HG02970 (cell line): ENCODE data around the gene CSGALNACT2.
"Not testable (repeated sequence)": the region's sequence is repeated elsewhere in the genome, so short reads cannot be mapped to it uniquely, and the experiment has no call there.

ENCODE experiments used
- ATAC-seq: cut with Tn5 transposase; IDR thresholded peaks from one replicate; pipeline ENCODE4 v1.9.1; 2021; ENCODE audit warnings: mild to moderate bottlenecking, moderate library complexity, moderate number of reproducible peaks; ENCODE audit not compliant: unreplicated experiment, low FRiP score

Gene CSGALNACT2

DNA sequence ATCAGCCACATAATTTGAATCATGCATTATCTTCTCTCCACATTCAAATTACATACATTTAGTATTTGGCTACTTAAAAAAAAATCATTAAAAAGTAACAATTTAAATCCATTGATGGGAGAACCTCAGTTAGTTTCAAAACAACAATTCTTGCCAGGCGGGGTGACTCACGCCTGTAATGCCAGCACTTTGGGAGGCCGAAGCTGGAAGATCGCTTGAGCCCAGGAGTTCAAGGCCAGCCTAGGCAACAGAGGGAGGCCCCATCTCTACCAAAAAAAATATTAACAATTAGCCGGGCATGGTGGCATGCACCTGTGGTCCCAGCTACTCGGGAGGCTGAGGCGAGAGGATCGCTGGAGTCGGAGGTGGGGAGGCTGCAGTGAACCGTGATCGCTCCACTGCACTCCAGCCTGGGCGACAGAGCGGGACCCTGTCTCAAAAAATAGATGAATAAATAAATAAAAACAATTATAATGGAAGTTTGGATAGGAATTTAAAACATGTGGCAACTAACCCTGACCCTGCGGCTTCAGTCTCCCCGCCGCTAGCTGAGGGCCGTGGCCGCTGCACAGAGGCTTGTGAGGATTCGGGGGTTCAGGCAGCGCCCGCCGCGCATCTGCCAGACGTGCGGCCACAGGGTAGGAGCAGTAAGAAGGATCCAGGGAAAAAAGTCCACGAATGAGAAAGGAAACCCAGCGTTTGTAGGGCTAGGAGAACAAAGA, 1.1 kb upstream of the CSGALNACT2 start:
- no peak for ATAC-seq

- ATAC-seq, result peak; percentile 2
These were observed 576 bp upstream of the CSGALNACT2 start for GRCh38 chr10:43137717-43138020.

DNA sequence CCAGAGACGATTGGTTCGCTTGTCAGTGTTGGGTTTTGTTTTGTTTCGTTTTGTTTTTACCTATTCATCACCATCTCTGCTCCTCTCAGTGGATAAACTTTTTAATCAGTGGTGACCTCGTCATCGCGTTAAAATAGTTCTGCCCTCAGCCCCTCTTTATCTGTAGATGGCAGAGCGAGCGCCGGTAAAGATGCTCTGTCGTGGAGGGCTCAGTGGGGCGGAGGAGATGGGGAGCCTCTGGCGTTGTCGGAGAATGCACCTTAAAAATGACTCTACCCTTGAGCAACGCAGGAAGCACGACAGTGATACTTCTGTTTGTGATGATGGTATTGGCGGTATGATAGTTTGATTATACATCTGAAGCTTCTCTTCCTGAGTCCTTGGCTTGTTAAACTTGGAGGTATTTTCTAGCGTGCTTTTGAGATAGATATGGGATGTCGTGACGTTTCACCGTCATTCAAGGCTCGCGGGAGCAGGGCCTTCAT, 554 bp downstream of the CSGALNACT2 start:
- peak; percentile 25 for ATAC-seq

- no peak for ATAC-seq
These were observed 3.2 kb downstream of the CSGALNACT2 start for GRCh38 chr10:43141421-43141820.

DNA sequence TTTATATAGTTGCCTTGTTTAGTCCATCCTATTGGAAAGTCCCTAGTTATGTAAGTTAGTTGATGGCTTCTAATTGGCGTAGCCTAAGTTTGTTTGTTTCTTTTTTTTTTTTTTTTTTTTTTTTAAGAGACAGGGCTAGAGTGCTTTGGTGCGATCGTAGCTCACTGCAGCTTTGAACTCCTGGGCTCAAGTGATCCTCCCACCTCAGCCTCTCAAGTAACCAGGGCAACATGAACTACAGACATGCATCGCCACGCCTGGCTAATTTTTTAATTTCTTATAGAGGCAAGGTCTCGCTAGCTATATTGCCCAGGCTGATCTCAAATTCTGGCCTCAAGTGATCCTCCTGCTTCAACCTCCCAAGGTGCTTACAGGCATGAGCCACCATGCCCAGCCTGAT, 7.1 kb downstream of the CSGALNACT2 start:
- no peak for ATAC-seq

- not testable (repeated sequence) for ATAC-seq
These were observed 7.7 kb downstream of the CSGALNACT2 start for GRCh38 chr10:43145936-43146335.

- no peak for ATAC-seq
These were observed 13.1 kb downstream of the CSGALNACT2 start for GRCh38 chr10:43151371-43151770.

- no peak for ATAC-seq
These were observed 15.7 kb downstream of the CSGALNACT2 start for GRCh38 chr10:43153901-43154300.

DNA sequence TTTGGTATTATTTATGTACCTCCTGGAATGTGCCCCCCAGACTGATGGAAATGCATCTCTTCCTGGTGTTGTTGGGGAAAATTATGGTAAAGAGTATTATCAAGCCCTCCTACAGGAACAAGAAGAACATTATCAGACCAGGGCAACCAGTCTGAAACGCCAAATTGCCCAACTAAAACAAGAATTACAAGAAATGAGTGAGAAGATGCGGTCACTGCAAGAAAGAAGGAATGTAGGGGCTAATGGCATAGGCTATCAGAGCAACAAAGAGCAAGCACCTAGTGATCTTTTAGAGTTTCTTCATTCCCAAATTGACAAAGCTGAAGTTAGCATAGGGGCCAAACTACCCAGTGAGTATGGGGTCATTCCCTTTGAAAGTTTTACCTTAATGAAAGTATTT, 17.0 kb downstream of the CSGALNACT2 start:
- ATAC-seq, result no peak

GRCh38 chr10:43155741-43156140, 17.5 kb downstream of the CSGALNACT2 start:
- ATAC-seq, result no peak

- ATAC-seq, result no peak
These were observed 18.5 kb downstream of the CSGALNACT2 start for GRCh38 chr10:43156590-43157341.

DNA sequence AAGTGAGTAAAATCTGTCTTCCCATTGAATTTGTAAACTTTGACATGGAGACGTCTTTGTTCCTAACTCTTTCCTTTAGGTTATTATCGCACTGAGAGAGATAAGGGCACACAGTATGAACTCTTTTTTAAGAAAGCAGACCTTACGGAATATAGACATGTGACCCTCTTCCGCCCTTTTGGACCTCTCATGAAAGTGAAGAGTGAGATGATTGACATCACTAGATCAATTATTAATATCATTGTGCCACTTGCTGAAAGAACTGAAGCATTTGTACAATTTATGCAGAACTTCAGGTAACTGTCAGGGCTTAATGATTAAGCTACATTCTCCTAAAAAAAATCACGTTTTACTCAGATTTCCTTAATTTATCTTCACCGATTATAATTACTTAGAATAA, 20.4 kb downstream of the CSGALNACT2 start:
- no peak for ATAC-seq

- peak; percentile 38 for ATAC-seq
These were observed 22.0 kb downstream of the CSGALNACT2 start for GRCh38 chr10:43160046-43160920.

DNA sequence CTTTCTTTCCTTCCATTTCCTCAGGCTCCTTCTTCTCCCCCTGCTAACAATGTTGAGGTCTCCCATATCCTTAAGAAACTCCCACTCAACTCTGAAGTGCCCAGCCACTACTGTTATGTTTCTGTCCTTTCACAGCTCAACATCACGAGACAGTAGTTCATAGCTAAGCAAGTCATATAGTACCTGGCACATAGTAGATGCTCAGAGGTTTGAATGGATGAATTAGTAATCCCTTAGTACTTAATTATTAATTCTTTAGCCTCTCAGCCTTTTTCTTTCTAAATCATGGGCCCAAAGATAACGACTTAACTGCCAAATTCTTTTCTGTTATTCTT, 22.6 kb downstream of the CSGALNACT2 start:
- peak; percentile 85 for ATAC-seq

- no peak for ATAC-seq
These were observed 24.4 kb downstream of the CSGALNACT2 start for GRCh38 chr10:43162604-43163003.

DNA sequence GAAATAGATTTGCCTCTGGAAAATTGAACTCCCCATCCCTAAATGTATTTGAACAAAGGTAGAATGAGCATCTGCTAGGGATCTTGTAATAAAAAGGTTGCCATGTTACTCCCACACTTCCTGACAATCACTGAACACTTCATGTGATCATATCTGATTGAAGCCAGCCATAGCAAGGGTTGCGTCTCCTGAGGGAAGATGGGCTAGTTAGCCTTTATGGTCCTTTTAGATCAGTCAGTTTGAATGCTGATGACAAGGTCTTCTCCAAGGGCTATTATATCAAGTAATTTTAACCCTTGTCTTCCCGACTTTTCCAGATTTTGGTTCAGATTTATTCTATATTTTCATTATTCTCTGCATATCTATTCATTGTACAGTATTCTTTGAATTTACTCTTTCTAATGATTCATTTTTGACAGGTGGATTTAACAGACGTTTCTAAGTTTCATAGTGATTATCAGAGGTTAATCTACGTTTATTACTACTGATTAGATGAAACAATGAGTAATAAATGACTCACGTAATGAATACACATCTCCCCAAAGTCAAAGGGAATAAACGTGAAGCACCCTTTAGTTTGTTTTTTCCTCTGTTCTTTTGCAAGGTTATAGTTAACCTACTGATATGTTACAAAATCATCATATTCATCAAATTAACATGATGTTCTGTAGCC, 28.1 kb downstream of the CSGALNACT2 start:
- no peak for ATAC-seq

DNA sequence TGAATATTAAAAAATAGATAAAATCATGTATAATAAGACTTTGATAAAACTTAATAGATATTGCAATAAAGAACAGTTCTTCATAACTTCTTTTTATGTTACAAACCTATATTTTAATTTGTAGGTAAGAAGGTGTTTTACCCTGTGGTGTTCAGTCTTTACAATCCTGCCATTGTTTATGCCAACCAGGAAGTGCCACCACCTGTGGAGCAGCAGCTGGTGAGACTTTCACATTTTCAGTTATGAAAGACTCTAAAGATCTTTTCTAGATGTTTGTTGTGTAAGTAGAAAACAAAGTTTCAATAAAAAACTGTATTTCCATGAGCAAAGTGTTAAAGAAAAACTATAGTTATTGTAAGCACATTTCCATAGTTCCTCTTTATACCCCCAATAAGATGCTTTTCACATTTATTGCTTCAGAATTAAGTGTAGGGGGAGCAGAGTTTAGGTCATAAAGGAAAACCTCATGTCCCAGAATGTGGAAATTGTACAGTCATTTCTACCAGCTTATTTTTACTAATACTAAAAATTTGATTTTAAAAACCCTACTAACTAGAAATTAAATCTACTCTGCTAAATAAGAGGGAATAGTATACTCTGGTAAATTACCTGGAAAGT, 28.7 kb downstream of the CSGALNACT2 start:
- ATAC-seq, result no peak

GRCh38 chr10:43167498-43167889, 29.2 kb downstream of the CSGALNACT2 start:
- ATAC-seq, result no peak

GRCh38 chr10:43170491-43170890, 32.2 kb downstream of the CSGALNACT2 start:
- ATAC-seq, result no peak

DNA sequence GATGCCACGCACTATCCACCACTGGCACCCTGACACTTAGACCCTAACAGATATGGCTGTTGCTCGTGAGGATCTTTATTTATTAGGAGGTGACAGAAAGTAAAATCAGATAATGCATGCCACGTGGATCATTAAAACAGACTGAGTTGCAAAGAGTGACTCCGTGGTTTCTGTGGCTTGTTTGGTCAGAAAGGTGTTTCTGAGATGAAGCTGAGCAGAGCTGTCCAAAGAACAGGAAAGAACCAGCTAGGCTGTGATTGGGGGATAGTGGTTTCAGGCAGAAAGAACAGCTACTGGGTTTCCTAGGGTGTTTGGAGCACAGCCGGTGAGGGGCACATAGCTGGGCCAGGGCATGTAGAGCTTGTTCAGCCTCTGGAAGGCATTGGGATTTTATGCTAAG, 34.4 kb downstream of the CSGALNACT2 start:
- no peak for ATAC-seq
